ENCODE data around the gene MTHFD1L. TPM values are rescaled to one million over a fixed set of nuclear protein-coding genes. Genes with fewer than 3 reads are reported as not detected.
"Not testable (repeated sequence)": the region's sequence is repeated elsewhere in the genome, so short reads cannot be mapped to it uniquely, and the experiment has no call there.

Gene MTHFD1L
- total and polyA plus RNA-seq, 9 of the 15 experiments (the other 6 are each of a cell fraction or from before 2014, with no cell fraction given) = 20.9 to 128 (median 61.0) TPM

DNA sequence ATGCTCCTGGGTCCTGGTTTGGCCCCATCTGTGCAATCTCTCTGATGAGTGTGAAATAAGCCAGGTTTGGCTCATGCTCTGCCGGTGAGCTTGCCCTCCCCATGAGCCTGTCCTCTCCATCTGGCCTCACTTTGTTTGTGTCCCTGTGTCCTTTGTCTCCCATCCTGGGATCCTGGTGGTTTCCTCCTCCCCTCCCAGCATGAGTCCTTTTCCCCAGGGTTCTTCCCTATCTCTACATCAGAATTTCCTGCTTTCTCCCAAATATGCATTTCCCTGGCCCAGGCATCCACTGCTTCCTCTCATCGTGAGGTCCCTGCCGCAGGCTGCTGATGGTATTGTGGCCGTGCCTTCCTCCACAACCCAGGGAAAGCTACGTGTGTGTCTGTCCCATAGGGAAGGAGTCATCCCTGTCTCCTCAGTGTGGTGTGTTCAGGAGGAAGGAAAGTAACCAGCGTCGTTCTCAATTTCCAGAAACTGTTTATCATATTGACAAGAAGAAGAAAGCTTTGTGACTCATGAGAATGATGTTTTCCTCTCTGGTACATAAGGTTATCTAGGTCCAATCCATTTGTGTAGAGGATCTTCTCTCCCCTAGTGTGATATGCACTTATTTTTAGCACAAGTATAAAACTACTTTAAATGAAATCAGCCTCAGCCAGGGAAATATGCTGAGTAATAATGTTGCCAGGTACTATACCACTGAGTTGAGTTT, 180.2 kb downstream of the MTHFD1L start (continued):
- TF ChIP-seq ATF3 (IDR thresholded peaks at IDR 0.05) = peak; percentile 36; the same call in 1 of the 2 replicates
- not testable (repeated sequence) for TF ChIP-seq ATF3 (CRISPR knock-in tag; conservative IDR thresholded peaks at IDR 0.05)
- TF ChIP-seq KDM1A (IDR thresholded peaks at IDR 0.05) = 0 out of 4 replicates have a peak, but pooled peaks have one; percentile 18 to 20
- TF ChIP-seq BACH1 (tag; IDR thresholded peaks at IDR 0.05) = 0 out of 2 replicates have a peak, but pooled peaks have one; percentile 46
- peak; percentile 23; the same call in 1 of the 2 replicates for TF ChIP-seq CBFA2T3 (IDR thresholded peaks at IDR 0.05)
- TF ChIP-seq ARID1B (IDR thresholded peaks at IDR 0.05) = peak; percentile 64
- TF ChIP-seq ZNF589 (CRISPR knock-in tag; IDR thresholded peaks at IDR 0.05; ENCODE audit: low read depth) = 0 out of 2 replicates have a peak, but pooled peaks have one; percentile 55

- Histone ChIP-seq H3K4me2 (ENCODE audit: insufficient read depth, low read length) (no peak overlapping the region), H3K4me3 (no peak overlapping the region), H2AFZ (ENCODE audit: low read depth, low read length) (no peak overlapping the region), H3K9ac (ENCODE audit: insufficient read depth in 1 of 2, low read depth in 2 of 2, low read length in 2 of 2) (no peak overlapping the region), H3K79me2 (ENCODE audit: control insufficient read depth, insufficient read depth, low read length) (no peaks in the 10 kb centered on the region), H3K9me1 (ENCODE audit: control insufficient read depth, insufficient read depth, low read length) (no peaks in the 10 kb centered on the region), H3K9me3 (replicated peaks; ENCODE audit: control insufficient read depth, insufficient read depth, low read depth, low read length) (no peaks in the 10 kb centered on the region), H3K36me3 (ENCODE audit: control insufficient read depth, insufficient read depth, low read length) (peaks cover 47% of the 10 kb centered on the region), H4K20me1 (replicated peaks; ENCODE audit: control insufficient read depth, insufficient read depth, low read length) (no peaks in the 10 kb centered on the region), H3K27me3 (ENCODE audit: control insufficient read depth in 2 of 2, insufficient read depth in 2 of 2, low read length in 2 of 2) (no peaks in the 10 kb centered on the region), H3K27ac (ENCODE audit: extremely low read depth, low read depth, low read length) (no peak overlapping the region), H3K4me1 (replicated peaks in 1 of 2; ENCODE audit: control insufficient read depth in 2 of 2, insufficient read depth in 2 of 2, low read length in 2 of 2) (no peaks in the 10 kb centered on the region)
- ATAC-seq (no peak), DNase-seq (ENCODE audit: extremely low read depth in 1 of 4, low spot score in 3 of 4) (no peak), FAIRE-seq (no peak)
- intact Hi-C loops (cut with micrococcal nuclease) (no loop called here), in situ Hi-C loops (cut with MboI) (no loop called here)
- ChIA-PET POLR2A (interaction anchor here (1.4 kb wide), 1 partner anchor 10 kb away, joined by 5 read pairs; no protein-coding TSS in a partner anchor), CTCF (ENCODE audit: low intra/inter-chr PET ratio) (no interaction called here)
- WGBS (ENCODE audit: insufficient coverage, low coverage, missing lambda C conversion rate) = 91% methylated on average over 6 of the region's 6 CpGs
- BruUV-seq (replicated peaks) = no TSS peak
- TF ChIP-seq SP2 (IDR thresholded peaks at IDR 0.05; ENCODE audit: extremely low read depth, low read depth, low read length, poor library complexity, severe bottlenecking) (no peak), ZNF24 (IDR thresholded peaks at IDR 0.05) (no peak), ZSCAN32 (CRISPR knock-in tag; IDR thresholded peaks at IDR 0.05) (no peak), MCM3 (IDR thresholded peaks at IDR 0.05) (no peak), SMAD1 (IDR thresholded peaks at IDR 0.05; ENCODE audit: low read depth, low read length, partially characterized antibody) (no peak), SRSF1 (IDR thresholded peaks at IDR 0.05; ENCODE audit: low read depth, low read length) (no peak), ZNF589 (CRISPR knock-in tag; IDR thresholded peaks at IDR 0.05; ENCODE audit: low read depth) (no peak), ZNF239 (CRISPR knock-in tag; IDR thresholded peaks at IDR 0.05) (no peak)
- TF ChIP-seq, protein P1, sequence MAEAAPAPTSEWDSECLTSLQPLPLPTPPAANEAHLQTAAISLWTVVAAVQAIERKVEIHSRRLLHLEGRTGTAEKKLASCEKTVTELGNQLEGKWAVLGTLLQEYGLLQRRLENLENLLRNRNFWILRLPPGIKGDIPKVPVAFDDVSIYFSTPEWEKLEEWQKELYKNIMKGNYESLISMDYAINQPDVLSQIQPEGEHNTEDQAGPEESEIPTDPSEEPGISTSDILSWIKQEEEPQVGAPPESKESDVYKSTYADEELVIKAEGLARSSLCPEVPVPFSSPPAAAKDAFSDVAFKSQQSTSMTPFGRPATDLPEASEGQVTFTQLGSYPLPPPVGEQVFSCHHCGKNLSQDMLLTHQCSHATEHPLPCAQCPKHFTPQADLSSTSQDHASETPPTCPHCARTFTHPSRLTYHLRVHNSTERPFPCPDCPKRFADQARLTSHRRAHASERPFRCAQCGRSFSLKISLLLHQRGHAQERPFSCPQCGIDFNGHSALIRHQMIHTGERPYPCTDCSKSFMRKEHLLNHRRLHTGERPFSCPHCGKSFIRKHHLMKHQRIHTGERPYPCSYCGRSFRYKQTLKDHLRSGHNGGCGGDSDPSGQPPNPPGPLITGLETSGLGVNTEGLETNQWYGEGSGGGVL (CRISPR knock-in tag; IDR thresholded peaks at IDR 0.05) = no peak
- TF ChIP-seq, protein P2, sequence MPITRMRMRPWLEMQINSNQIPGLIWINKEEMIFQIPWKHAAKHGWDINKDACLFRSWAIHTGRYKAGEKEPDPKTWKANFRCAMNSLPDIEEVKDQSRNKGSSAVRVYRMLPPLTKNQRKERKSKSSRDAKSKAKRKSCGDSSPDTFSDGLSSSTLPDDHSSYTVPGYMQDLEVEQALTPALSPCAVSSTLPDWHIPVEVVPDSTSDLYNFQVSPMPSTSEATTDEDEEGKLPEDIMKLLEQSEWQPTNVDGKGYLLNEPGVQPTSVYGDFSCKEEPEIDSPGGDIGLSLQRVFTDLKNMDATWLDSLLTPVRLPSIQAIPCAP (CRISPR knock-in tag; IDR thresholded peaks at IDR 0.05; ENCODE audit: borderline replicate concordance) = no peak
- TF ChIP-seq, protein P3, sequence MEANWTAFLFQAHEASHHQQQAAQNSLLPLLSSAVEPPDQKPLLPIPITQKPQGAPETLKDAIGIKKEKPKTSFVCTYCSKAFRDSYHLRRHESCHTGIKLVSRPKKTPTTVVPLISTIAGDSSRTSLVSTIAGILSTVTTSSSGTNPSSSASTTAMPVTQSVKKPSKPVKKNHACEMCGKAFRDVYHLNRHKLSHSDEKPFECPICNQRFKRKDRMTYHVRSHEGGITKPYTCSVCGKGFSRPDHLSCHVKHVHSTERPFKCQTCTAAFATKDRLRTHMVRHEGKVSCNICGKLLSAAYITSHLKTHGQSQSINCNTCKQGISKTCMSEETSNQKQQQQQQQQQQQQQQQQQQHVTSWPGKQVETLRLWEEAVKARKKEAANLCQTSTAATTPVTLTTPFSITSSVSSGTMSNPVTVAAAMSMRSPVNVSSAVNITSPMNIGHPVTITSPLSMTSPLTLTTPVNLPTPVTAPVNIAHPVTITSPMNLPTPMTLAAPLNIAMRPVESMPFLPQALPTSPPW (CRISPR knock-in tag; IDR thresholded peaks at IDR 0.05) = no peak
Measured at GRCh38 chr6:151051164-151051563, 185.7 kb downstream of the MTHFD1L start.

Measured in K562 (cell line).